ENCODE data around the gene CORO6. TPM values are rescaled to one million over a fixed set of nuclear protein-coding genes. Genes with fewer than 3 reads are reported as not detected.

The CORO6 gene
- total and polyA plus RNA-seq, 2 of the 13 experiments (the other 11 are each of a cell fraction or from before 2014, with no cell fraction given), result 0.42 to 0.82 TPM

- TF ChIP-seq ATRX (CRISPR knock-in tag; IDR thresholded peaks at IDR 0.05; ENCODE audit: borderline replicate concordance), result no peak
- no peak for TF ChIP-seq MIER3 (CRISPR knock-in tag; IDR thresholded peaks at IDR 0.05; ENCODE audit: borderline replicate concordance)
- peak; percentile 73 for TF ChIP-seq HDAC1 (CRISPR knock-in tag; IDR thresholded peaks at IDR 0.05)
- TF ChIP-seq FOXJ3 (CRISPR knock-in tag; IDR thresholded peaks at IDR 0.05; ENCODE audit: borderline replicate concordance), result no peak
- no peak for TF ChIP-seq ARNT (IDR thresholded peaks at IDR 0.05)
- no peak; the same call in 1 of the 2 replicates for TF ChIP-seq ZNF44 (CRISPR knock-in tag; IDR thresholded peaks at IDR 0.05)
- TF ChIP-seq HOXA9 (CRISPR knock-in tag; IDR thresholded peaks at IDR 0.05; ENCODE audit: borderline replicate concordance), result no peak; the same call in 1 of the 2 replicates
- peak; percentile 68; the same call in 1 of the 2 replicates for TF ChIP-seq MED13 (CRISPR knock-in tag; IDR thresholded peaks at IDR 0.05)
- TF ChIP-seq FOSL2 (CRISPR knock-in tag; IDR thresholded peaks at IDR 0.05), result no peak; the same call in 1 of the 2 replicates
- no peak for TF ChIP-seq TCF7L2 (IDR thresholded peaks at IDR 0.05; ENCODE audit: low read depth, low read length)
- TF ChIP-seq ZNF34 (CRISPR knock-in tag; IDR thresholded peaks at IDR 0.05; ENCODE audit: borderline replicate concordance), result 0 out of 2 replicates have a peak, but pooled peaks have one; percentile 27
- TF ChIP-seq ZNF430 (CRISPR knock-in tag; IDR thresholded peaks at IDR 0.05), result no peak
- TF ChIP-seq POLR2AphosphoS2 (IDR thresholded peaks at IDR 0.05; ENCODE audit: low read depth, low read length), result no peak
- 0 out of 2 replicates have a peak, but pooled peaks have one; percentile 25 for TF ChIP-seq ZBTB2 (CRISPR knock-in tag; IDR thresholded peaks at IDR 0.05; ENCODE audit: low read depth)
- TF ChIP-seq ZNF784 (CRISPR knock-in tag; IDR thresholded peaks at IDR 0.05; ENCODE audit: borderline replicate concordance), result peak; percentile 77; the same call in 1 of the 2 replicates
- peak; percentile 69; the same call in 1 of the 2 replicates for TF ChIP-seq KAT7 (CRISPR knock-in tag; IDR thresholded peaks at IDR 0.05; ENCODE audit: borderline replicate concordance)
- peak; percentile 65; the same call in 1 of the 2 replicates for TF ChIP-seq NR0B2 (CRISPR knock-in tag; IDR thresholded peaks at IDR 0.05)
- TF ChIP-seq RARA (CRISPR knock-in tag; IDR thresholded peaks at IDR 0.05), result 0 out of 2 replicates have a peak, but pooled peaks have one; percentile 14
- peak; percentile 19; the same call in 1 of the 2 replicates for TF ChIP-seq NCOA2 (CRISPR knock-in tag; IDR thresholded peaks at IDR 0.05)
- TF ChIP-seq ZKSCAN8 (CRISPR knock-in tag; IDR thresholded peaks at IDR 0.05; ENCODE audit: borderline replicate concordance), result no peak
- TF ChIP-seq ZNF766 (CRISPR knock-in tag; IDR thresholded peaks at IDR 0.05; ENCODE audit: borderline replicate concordance), result no peak
- no peak for TF ChIP-seq ATF7 (IDR thresholded peaks at IDR 0.05)
- no peak for TF ChIP-seq ATF7 (CRISPR knock-in tag; IDR thresholded peaks at IDR 0.05)
- no peak for TF ChIP-seq CERS6 (CRISPR knock-in tag; IDR thresholded peaks at IDR 0.05)
These were observed 9.3 kb downstream of the CORO6 start (continued) for GRCh38 chr17:29613352-29613837.
